ENCODE results near the gene ZNF662.

The ZNF662 gene

GRCh38 chr3:42936157-42936981 lies 30.4 kb downstream of the ZNF662 start:
- peak; percentile 20 for DNase-seq (ENCODE audit: low spot score)

GRCh38 chr3:42937334-42937733 lies 31.4 kb downstream of the ZNF662 start:
- no peak for DNase-seq (ENCODE audit: low spot score)

- DNase-seq (ENCODE audit: low spot score): no peak
Measured at GRCh38 chr3:42942693-42943092, 36.8 kb downstream of the ZNF662 start.

- DNase-seq (ENCODE audit: low spot score): no peak
Measured at GRCh38 chr3:42946050-42946449, 40.1 kb downstream of the ZNF662 start.

- DNase-seq (ENCODE audit: low spot score): no peak
Measured at GRCh38 chr3:42957573-42957972, 51.6 kb downstream of the ZNF662 start.

GRCh38 chr3:42960282-42960681 lies 54.3 kb downstream of the ZNF662 start:
- DNase-seq (ENCODE audit: low spot score): no peak

GRCh38 chr3:42960786-42961185 lies 54.8 kb downstream of the ZNF662 start:
- DNase-seq (ENCODE audit: low spot score): no peak

- DNase-seq (ENCODE audit: low spot score): peak; percentile 60
Measured at GRCh38 chr3:42961633-42962032, 55.7 kb downstream of the ZNF662 start.

- DNase-seq (ENCODE audit: low spot score): no peak
Measured at GRCh38 chr3:42963269-42963668, 57.3 kb downstream of the ZNF662 start.

GRCh38 chr3:42964266-42964665 lies 58.3 kb downstream of the ZNF662 start:
- no peak for DNase-seq (ENCODE audit: low spot score)
